ENCODE results near the gene LPAR2.

DNA sequence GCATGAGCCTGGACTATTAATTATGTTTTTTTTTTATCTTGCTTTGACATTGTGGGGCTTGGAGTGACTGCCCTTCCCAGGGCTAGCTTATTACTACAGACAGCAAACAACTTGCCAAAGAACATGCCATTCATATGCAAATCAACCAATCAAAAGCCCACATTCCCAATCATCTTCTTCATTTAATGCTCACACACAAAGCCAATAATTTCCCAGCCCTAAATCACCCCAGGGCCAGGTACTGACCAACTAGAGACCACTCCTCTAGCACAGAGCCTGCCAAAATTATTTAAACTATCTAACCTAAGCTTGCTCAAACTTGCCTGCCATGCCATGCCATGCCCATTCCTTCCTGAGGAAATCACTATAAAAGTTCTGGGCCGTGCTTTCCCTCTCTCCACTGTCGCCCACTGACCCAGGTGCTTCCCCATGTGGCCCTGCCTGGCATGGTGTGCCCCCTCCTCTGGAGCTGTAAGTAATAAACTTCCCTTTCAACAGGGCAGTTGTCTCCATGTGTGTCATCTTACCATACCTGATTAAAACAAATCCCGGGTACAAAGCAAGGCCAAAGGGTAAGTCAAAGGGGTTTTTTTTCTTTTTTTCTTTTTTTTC lies 25.2 kb downstream of the LPAR2 start:
- no peak for TF ChIP-seq FOXK2 (IDR thresholded peaks at IDR 0.05)
- no peak for TF ChIP-seq SP1 (IDR thresholded peaks at IDR 0.05)
- TF ChIP-seq ELF4 (IDR thresholded peaks at IDR 0.05): no peak
- TF ChIP-seq, protein P1, sequence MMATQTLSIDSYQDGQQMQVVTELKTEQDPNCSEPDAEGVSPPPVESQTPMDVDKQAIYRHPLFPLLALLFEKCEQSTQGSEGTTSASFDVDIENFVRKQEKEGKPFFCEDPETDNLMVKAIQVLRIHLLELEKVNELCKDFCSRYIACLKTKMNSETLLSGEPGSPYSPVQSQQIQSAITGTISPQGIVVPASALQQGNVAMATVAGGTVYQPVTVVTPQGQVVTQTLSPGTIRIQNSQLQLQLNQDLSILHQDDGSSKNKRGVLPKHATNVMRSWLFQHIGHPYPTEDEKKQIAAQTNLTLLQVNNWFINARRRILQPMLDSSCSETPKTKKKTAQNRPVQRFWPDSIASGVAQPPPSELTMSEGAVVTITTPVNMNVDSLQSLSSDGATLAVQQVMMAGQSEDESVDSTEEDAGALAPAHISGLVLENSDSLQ (IDR thresholded peaks at IDR 0.05): no peak
- TF ChIP-seq FOXM1 (IDR thresholded peaks at IDR 0.05; ENCODE audit: borderline replicate concordance): no peak
- no peak for TF ChIP-seq BHLHE40 (IDR thresholded peaks at IDR 0.05; ENCODE audit: borderline replicate concordance)

Measured in HEK293T (cell line).